HepG2 (cell line): ENCODE measurements around the gene CHMP4B. TPM values are rescaled to one million over a fixed set of nuclear protein-coding genes. Genes with fewer than 3 reads are reported as not detected.
A peak's percentile ranks its signal among the peaks of the same experiment; 100 is the strongest.

Source experiments
- ATAC-seq: fragments of 200-7000 bp; cut with Tn5 transposase; 3 replicates; pipeline ENCODE4 v1.9.1; 2020; ENCODE audit warnings: mild to moderate bottlenecking, moderate library complexity
- BruUV-seq: library from RNA; stranded (reverse); fragments of 400-500 nt; replicated peaks from 2 replicates; lab custom pipeline; 2021; lab: Mats Ljungman, UMichigan
- CTCF ChIA-PET: fragments of 300-600 bp; formaldehyde crosslinking; extraction: SDS; loops from one replicate; lab custom pipeline; 2021; ENCODE audit warnings: low total read pairs, inconsistent platforms, low intra/inter-chr PET ratio; lab: Yijun Ruan, JAX
- POLR2A ChIA-PET: fragments of 350-600 bp; sonication (Branson Sonifier 250); formaldehyde crosslinking; loops from one replicate; lab custom pipeline; 2020; ENCODE audit warnings: antibody characterized with exemption, inconsistent platforms; lab: Yijun Ruan, JAX
- DNase-seq: peaks from one replicate; pipeline ENCODE4 v3.0.0-alpha.2; 2015; ENCODE audit warnings: low spot score
- FAIRE-seq: peaks from 3 replicates; lab custom pipeline; 2011; peaks lifted over from hg19 to GRCh38; lab: Jason Lieb, UNC
- H2AFZ ChIP-seq: one replicate; pipeline ENCODE4 v1.6.1; 2011; ENCODE audit warnings: low read length, inconsistent platforms
- H3K27ac ChIP-seq: fragments of 300-600 bp; 3 replicates; pipeline ENCODE4 v1.8.0; 2011; ENCODE audit warnings: mixed run types, mild to moderate bottlenecking, mixed read lengths, low read length, inconsistent platforms; ENCODE audit not compliant: insufficient read depth; ENCODE audit errors: extremely low read length
- H3K27me3 ChIP-seq, 2 experiments: fragments of 200-600 bp in 1 of 2; 2 replicates in 1 of 2; 3 replicates in 1 of 2; pipeline versions ENCODE4 v1.6.0 to v1.8.0; 2011; ENCODE audit warnings: low read length in 2 of 2, mild to moderate bottlenecking in 2 of 2, moderate library complexity in 2 of 2, inconsistent platforms in 1 of 2; ENCODE audit not compliant: insufficient read depth in 2 of 2, control insufficient read depth in 1 of 2
- H3K36me3 ChIP-seq, 2 experiments: fragments of 200-600 bp in 1 of 2; replicated peaks in 1 of 2; 2 replicates in 1 of 2; 3 replicates in 1 of 2; pipeline versions ENCODE4 v1.5.1 to v1.8.0; 2011; ENCODE audit warnings: low read length in 2 of 2, inconsistent platforms in 1 of 2; ENCODE audit not compliant: insufficient read depth in 2 of 2, control insufficient read depth in 1 of 2
- H3K4me1 ChIP-seq: 2 replicates; pipeline ENCODE4 v1.5.1; 2012; ENCODE audit warnings: low read length, inconsistent platforms; ENCODE audit not compliant: insufficient read depth
- H3K4me2 ChIP-seq: 2 replicates; pipeline ENCODE4 v1.6.0; 2011; ENCODE audit warnings: low read depth, low read length, inconsistent platforms
- H3K4me3 ChIP-seq, 3 experiments: fragments of 200-600 bp in 1 of 3; sonication (generic), shearing (Covaris generic) in 1 of 3; replicated peaks in 1 of 3; 2 replicates each; pipeline ENCODE4 v1.5.1; 2011 to 2016; ENCODE audit warnings: low read length in 3 of 3, inconsistent platforms in 2 of 3, low read depth in 2 of 3, mild to moderate bottlenecking in 2 of 3, control low read depth in 1 of 3, mixed read lengths in 1 of 3; ENCODE audit not compliant: insufficient read depth in 1 of 3
- H3K79me2 ChIP-seq: one replicate; pipeline ENCODE4 v1.6.1; 2011; ENCODE audit warnings: low read length, inconsistent platforms; ENCODE audit not compliant: insufficient read depth
- H3K9ac ChIP-seq: 2 replicates; pipeline ENCODE4 v1.6.0; 2011; ENCODE audit warnings: mild to moderate bottlenecking, low read depth, low read length, inconsistent platforms; ENCODE audit not compliant: insufficient read depth
- H3K9me3 ChIP-seq: 2 replicates; pipeline ENCODE4 v1.5.1; 2012; ENCODE audit warnings: mild to moderate bottlenecking, low read length
- H4K20me1 ChIP-seq: 2 replicates; pipeline ENCODE4 v1.6.0; 2011; ENCODE audit warnings: inconsistent platforms, mild to moderate bottlenecking, low read length, moderate library complexity; ENCODE audit not compliant: insufficient read depth
- DR1 ChIP-seq: sonication (generic); formaldehyde crosslinking; IDR thresholded peaks from 2 replicates; pipeline ENCODE4 v1.8.0; 2021; ENCODE audit warnings: mild to moderate bottlenecking, missing genetic modification reagents, inconsistent platforms
- FOXC1 ChIP-seq: sonication (generic); formaldehyde crosslinking; IDR thresholded peaks from 2 replicates; pipeline ENCODE4 v1.8.0; 2022; ENCODE audit warnings: mild to moderate bottlenecking, missing genetic modification reagents, borderline replicate concordance
- GLI4 ChIP-seq: sonication (generic); formaldehyde crosslinking; IDR thresholded peaks from 2 replicates; pipeline ENCODE4 v1.5.1; 2020; ENCODE audit warnings: missing genetic modification reagents, mild to moderate bottlenecking, moderate library complexity, borderline replicate concordance
- HNF4G ChIP-seq, 2 experiments: sonication (generic) in 1 of 2; formaldehyde crosslinking in 1 of 2; IDR thresholded peaks; 2 replicates each; pipeline versions ENCODE4 v1.4.0 to v1.6.1; 2011 to 2020; ENCODE audit warnings: borderline replicate concordance in 2 of 2, low read depth in 2 of 2, mild to moderate bottlenecking in 2 of 2, low read length in 1 of 2, missing genetic modification reagents in 1 of 2, moderate library complexity in 1 of 2
- KAT8 ChIP-seq: IDR thresholded peaks from 2 replicates; pipeline ENCODE4 v1.6.1; 2016; ENCODE audit warnings: missing genetic modification reagents, missing compliant biosample characterization
- RAD21 ChIP-seq: fragments of 450-650 bp; formaldehyde crosslinking; IDR thresholded peaks from 2 replicates; pipeline ENCODE4 v1.5.0; 2020; ENCODE audit warnings: mild to moderate bottlenecking
- SMC3 ChIP-seq: IDR thresholded peaks from 2 replicates; pipeline ENCODE4 v1.6.1; 2011; ENCODE audit warnings: low read length, improper control_type of control experiment
- STAG1 ChIP-seq: sonication (generic); formaldehyde crosslinking; IDR thresholded peaks from 2 replicates; pipeline ENCODE4 v1.4.0; 2020; ENCODE audit warnings: missing genetic modification reagents
- TEAD3 ChIP-seq: optimal IDR thresholded peaks from 2 replicates; pipeline ENCODE3; 2016; ENCODE audit warnings: borderline replicate concordance
- TSC22D2 ChIP-seq: sonication (generic); formaldehyde crosslinking; IDR thresholded peaks from 2 replicates; pipeline ENCODE4 v1.5.1; 2020; ENCODE audit warnings: missing genetic modification reagents, mild to moderate bottlenecking, borderline replicate concordance
- XRCC5 ChIP-seq: fragments of 200-400 bp; formaldehyde crosslinking; optimal IDR thresholded peaks from 2 replicates; pipeline ENCODE3; 2017; ENCODE audit warnings: mild to moderate bottlenecking, low read length
- ZMYM3 ChIP-seq: sonication (generic); formaldehyde crosslinking; IDR thresholded peaks from 2 replicates; pipeline ENCODE4 v1.5.1; 2020; ENCODE audit warnings: mild to moderate bottlenecking, missing genetic modification reagents
- ZNF547 ChIP-seq: sonication (generic); formaldehyde crosslinking; IDR thresholded peaks from 2 replicates; pipeline ENCODE4 v1.5.1; 2020; ENCODE audit warnings: mild to moderate bottlenecking, missing genetic modification reagents
- ZNF674 ChIP-seq: sonication (generic); formaldehyde crosslinking; IDR thresholded peaks from 2 replicates; pipeline ENCODE4 v1.5.0; 2020; ENCODE audit warnings: low read depth, mild to moderate bottlenecking, missing genetic modification reagents
- ZSCAN20 ChIP-seq: sonication (generic); formaldehyde crosslinking; IDR thresholded peaks from 2 replicates; pipeline ENCODE4 v1.4.0; 2020; ENCODE audit warnings: missing genetic modification reagents, mild to moderate bottlenecking, borderline replicate concordance
- WGBS: methylation state at CpG from one replicate; pipeline ENCODE4 v1.1.6; 2017; ENCODE audit warnings: low lambda C conversion rate; 5-methylcytosine and 5-hydroxymethylcytosine counted together
- in situ Hi-C: cut with HindIII; loops from 2 replicates; pipeline ENCODE4 v1.10.0; 2017; ENCODE audit warnings: low pct_unique_long_range_greater_than_20kb; ENCODE audit not compliant: extremely low pct_ligation_motif_present
- intact Hi-C: fragments of 100-400 bp; cut with micrococcal nuclease; formaldehyde crosslinking; loops from one replicate; pipeline ENCODE4 v1.10.0; 2022; ENCODE audit not compliant: unreplicated experiment
- polyA plus RNA-seq, 8 experiments: library from polyadenylated mRNA; depleted of rRNA in 3 of 8; stranded (reverse) in 7 of 8; unstranded in 1 of 8; fragments of >200 nt; fragmentation: Illumina TruSeq in 4 of 8; extraction: Trizol in 4 of 8; gene quantifications; 2 replicates each; pipeline versions ENCODE4 v1.2.1 to v1.2.3, GENCODE V29; 2011 to 2016; ENCODE audit warnings: low read depth in 4 of 8, missing spikeins in 1 of 8, mixed read lengths in 1 of 8; ENCODE audit not compliant: insufficient read depth in 1 of 8
- total RNA-seq, 5 experiments: library from RNA; depleted of rRNA; stranded (reverse); fragments of >200 nt; fragmentation: Illumina TruSeq; extraction: Trizol; gene quantifications; 2 replicates each; pipeline ENCODE4 v1.2.3, GENCODE V29; 2016; ENCODE audit warnings: low read depth in 1 of 5
- TF ChIP-seq, protein P1 (sequence below): sonication (generic); formaldehyde crosslinking; IDR thresholded peaks from 2 replicates; pipeline ENCODE4 v1.5.0; 2020; ENCODE audit warnings: mild to moderate bottlenecking, missing genetic modification reagents, moderate library complexity
- TF ChIP-seq, protein P2 (sequence below): sonication (generic); formaldehyde crosslinking; IDR thresholded peaks from 2 replicates; pipeline ENCODE4 v1.9.0; 2021; ENCODE audit warnings: missing genetic modification reagents, borderline replicate concordance
- TF ChIP-seq, protein P3 (sequence below), 2 experiments: sonication (generic) in 1 of 2; formaldehyde crosslinking in 1 of 2; IDR thresholded peaks; 2 replicates each; pipeline versions ENCODE4 v1.4.0 to v1.6.1; 2018 to 2020; ENCODE audit warnings: missing genetic modification reagents in 2 of 2, borderline replicate concordance in 1 of 2, low read depth in 1 of 2, mild to moderate bottlenecking in 1 of 2, missing biosample characterization in 1 of 2

CHMP4B gene
- total and polyA plus RNA-seq, 2 of the 13 experiments (the other 11 are each of a cell fraction or from before 2014, with no cell fraction given): 40.1 to 45.6 TPM

DNA sequence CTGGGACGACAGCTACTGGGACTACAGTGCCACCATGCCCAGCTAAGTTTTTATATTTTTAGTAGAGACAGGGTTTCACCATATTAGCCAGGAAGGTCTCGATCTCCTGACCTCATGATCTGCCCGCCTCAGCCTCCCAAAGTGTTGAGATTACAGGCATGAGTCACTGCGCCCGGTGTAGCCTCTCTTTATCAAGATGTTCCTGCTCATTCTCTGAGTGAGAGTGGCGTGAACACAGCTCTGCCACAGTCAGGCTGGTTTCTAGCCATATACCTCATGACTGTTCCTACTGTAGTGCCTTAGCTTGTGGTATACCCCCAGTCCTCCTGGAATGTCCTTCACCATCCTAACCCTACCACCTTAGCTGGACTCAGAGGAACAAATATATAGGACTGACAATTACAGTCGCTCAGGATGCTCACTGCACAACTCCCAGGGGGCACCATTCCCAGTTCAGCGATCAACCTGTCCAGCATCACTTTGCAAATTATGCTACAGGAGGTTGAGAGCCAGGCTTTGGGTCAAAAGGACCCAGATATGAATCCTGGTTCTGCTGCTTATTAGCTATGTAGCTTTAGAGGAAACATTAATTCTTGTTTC lies 86.3 kb downstream of the CHMP4B start:
- Histone ChIP-seq H3K9ac (no peak overlapping the region), H3K27ac (no peak overlapping the region), H3K79me2 (no peaks in the 10 kb centered on the region), H3K4me2 (no peak overlapping the region), H3K36me3 (no peaks in the 10 kb centered on the region), H2AFZ (no peak overlapping the region), H3K4me3 (no peak overlapping the region), H4K20me1 (no peaks in the 10 kb centered on the region), H3K9me3 (no peaks in the 10 kb centered on the region), H3K27me3 (0 out of 5 replicates have a peak, but pooled peaks cover 0 to 11% of the 10 kb centered on the region in 2 experiments), H3K4me1 (peaks cover 37% of the 10 kb centered on the region)
- peak; percentile 50 for FAIRE-seq
- WGBS: 37% methylated on average over 8 of the region's 8 CpGs
- POLR2A ChIA-PET: no interaction called here
- BruUV-seq: no TSS peak
- CTCF ChIA-PET: interaction anchor here (1.7 to 2.1 kb wide), 3 partner anchors 124 to 233 kb away, joined by 4 to 7 read pairs (median 6); no protein-coding TSS in a partner anchor
- no peak for DNase-seq
- in situ Hi-C loops: no loop called here
- ATAC-seq: peak; percentile 67
- intact Hi-C loops: loop anchor here (1.0 kb wide), 1 partner anchor 172 kb away; no protein-coding TSS in a partner anchor
- TF ChIP-seq, protein P1, sequence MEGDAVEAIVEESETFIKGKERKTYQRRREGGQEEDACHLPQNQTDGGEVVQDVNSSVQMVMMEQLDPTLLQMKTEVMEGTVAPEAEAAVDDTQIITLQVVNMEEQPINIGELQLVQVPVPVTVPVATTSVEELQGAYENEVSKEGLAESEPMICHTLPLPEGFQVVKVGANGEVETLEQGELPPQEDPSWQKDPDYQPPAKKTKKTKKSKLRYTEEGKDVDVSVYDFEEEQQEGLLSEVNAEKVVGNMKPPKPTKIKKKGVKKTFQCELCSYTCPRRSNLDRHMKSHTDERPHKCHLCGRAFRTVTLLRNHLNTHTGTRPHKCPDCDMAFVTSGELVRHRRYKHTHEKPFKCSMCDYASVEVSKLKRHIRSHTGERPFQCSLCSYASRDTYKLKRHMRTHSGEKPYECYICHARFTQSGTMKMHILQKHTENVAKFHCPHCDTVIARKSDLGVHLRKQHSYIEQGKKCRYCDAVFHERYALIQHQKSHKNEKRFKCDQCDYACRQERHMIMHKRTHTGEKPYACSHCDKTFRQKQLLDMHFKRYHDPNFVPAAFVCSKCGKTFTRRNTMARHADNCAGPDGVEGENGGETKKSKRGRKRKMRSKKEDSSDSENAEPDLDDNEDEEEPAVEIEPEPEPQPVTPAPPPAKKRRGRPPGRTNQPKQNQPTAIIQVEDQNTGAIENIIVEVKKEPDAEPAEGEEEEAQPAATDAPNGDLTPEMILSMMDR (CRISPR knock-in tag): peak; percentile 68
- TF ChIP-seq HNF4G (IDR thresholded peaks at IDR 0.05; ENCODE audit: borderline replicate concordance, low read depth, low read length) (no peak), HNF4G (CRISPR knock-in tag; IDR thresholded peaks at IDR 0.05; ENCODE audit: borderline replicate concordance, low read depth) (no peak), ZNF547 (peak; percentile 58; the same call in 1 of the 2 replicates), DR1 (CRISPR knock-in tag) (no peak), SMC3 (peak; percentile 77), GLI4 (CRISPR knock-in tag) (0 out of 2 replicates have a peak, but pooled peaks have one; percentile 24), FOXC1 (CRISPR knock-in tag) (no peak; the same call in 1 of the 2 replicates), TEAD3 (peak; percentile 20), ZNF674 (no peak), TSC22D2 (CRISPR knock-in tag) (0 out of 2 replicates have a peak, but pooled peaks have one; percentile 10), XRCC5 (peak; percentile 69), RAD21 (CRISPR knock-in tag) (peak; percentile 49; the same call in 1 of the 2 replicates), STAG1 (CRISPR knock-in tag) (peak; percentile 62), ZMYM3 (CRISPR knock-in tag) (0 out of 2 replicates have a peak, but pooled peaks have one; percentile 27), ZSCAN20 (CRISPR knock-in tag) (no peak), KAT8 (0 out of 2 replicates have a peak, but pooled peaks have one; percentile 21)
- TF ChIP-seq, protein P2, sequence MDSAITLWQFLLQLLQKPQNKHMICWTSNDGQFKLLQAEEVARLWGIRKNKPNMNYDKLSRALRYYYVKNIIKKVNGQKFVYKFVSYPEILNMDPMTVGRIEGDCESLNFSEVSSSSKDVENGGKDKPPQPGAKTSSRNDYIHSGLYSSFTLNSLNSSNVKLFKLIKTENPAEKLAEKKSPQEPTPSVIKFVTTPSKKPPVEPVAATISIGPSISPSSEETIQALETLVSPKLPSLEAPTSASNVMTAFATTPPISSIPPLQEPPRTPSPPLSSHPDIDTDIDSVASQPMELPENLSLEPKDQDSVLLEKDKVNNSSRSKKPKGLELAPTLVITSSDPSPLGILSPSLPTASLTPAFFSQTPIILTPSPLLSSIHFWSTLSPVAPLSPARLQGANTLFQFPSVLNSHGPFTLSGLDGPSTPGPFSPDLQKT (CRISPR knock-in tag): no peak
- TF ChIP-seq, protein P3, sequence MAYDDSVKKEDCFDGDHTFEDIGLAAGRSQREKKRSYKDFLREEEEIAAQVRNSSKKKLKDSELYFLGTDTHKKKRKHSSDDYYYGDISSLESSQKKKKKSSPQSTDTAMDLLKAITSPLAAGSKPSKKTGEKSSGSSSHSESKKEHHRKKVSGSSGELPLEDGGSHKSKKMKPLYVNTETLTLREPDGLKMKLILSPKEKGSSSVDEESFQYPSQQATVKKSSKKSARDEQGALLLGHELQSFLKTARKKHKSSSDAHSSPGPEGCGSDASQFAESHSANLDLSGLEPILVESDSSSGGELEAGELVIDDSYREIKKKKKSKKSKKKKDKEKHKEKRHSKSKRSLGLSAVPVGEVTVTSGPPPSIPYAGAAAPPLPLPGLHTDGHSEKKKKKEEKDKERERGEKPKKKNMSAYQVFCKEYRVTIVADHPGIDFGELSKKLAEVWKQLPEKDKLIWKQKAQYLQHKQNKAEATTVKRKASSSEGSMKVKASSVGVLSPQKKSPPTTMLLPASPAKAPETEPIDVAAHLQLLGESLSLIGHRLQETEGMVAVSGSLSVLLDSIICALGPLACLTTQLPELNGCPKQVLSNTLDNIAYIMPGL (CRISPR knock-in tag; IDR thresholded peaks at IDR 0.05; ENCODE audit: borderline replicate concordance in 1 of 2, low read depth in 1 of 2): 0 out of 4 replicates have a peak, but pooled peaks of 1 of the 2 experiments have one; percentile 32
